Adrenal gland (tissue), 12 donors: ENCODE results near the gene TBC1D2. TPM values are rescaled to one million over a fixed set of nuclear protein-coding genes. Genes with fewer than 3 reads are reported as not detected.

Experiments
- DNase-seq, 7 donors: peaks; one replicate each; pipeline ENCODE4 v3.0.0-alpha.2; 2019 to 2020
- H3K27ac ChIP-seq, 5 donors: fragments of 200-600 bp; sonication (generic) in 4 of 5; 1 replicate in 3 of 5; 2 replicates in 2 of 5; pipeline versions ENCODE4 v1.5.1 to v1.8.0; 2016 to 2020; ENCODE audit warnings: mild to moderate bottlenecking in 1 of 5
- H3K27me3 ChIP-seq: fragments of 200-600 bp; 2 replicates; pipeline ENCODE4 v1.8.0; 2021
- H3K36me3 ChIP-seq, 2 donors: fragments of 200-600 bp; replicated peaks in 1 of 2; 1 replicate in 1 of 2; 2 replicates in 1 of 2; pipeline versions ENCODE4 v1.5.1 to v1.8.0; 2018 to 2022
- H3K4me1 ChIP-seq, 2 donors: fragments of 200-600 bp; replicated peaks in 1 of 2; 1 replicate in 1 of 2; 2 replicates in 1 of 2; pipeline versions ENCODE4 v1.5.1 to v1.8.0; 2018 to 2021
- H3K4me3 ChIP-seq, 4 donors: fragments of 200-600 bp; sonication (generic) in 3 of 4; one replicate each; pipeline ENCODE4 v1.5.1; 2016 to 2018
- H3K9me3 ChIP-seq, 3 donors: fragments of 200-600 bp; sonication (generic) in 1 of 3; replicated peaks in 1 of 3; 1 replicate in 2 of 3; 2 replicates in 1 of 3; pipeline versions ENCODE4 v1.5.1 to v1.8.0; 2016 to 2021
- POLR2A ChIP-seq, 2 donors: fragments of 450-650 bp; IDR thresholded peaks; one replicate each; pipeline ENCODE4 v1.6.1; 2017; ENCODE audit warnings: antibody characterized with exemption in 2 of 2, mild to moderate bottlenecking in 2 of 2, moderate library complexity in 1 of 2
- WGBS, 4 donors: extraction: QIAGEN DNeasy Blood & Tissue Kit in 2 of 4; methylation state at CpG; one replicate each; pipeline versions ENCODE4 v1.1.5 to v1.1.7; 2013 to 2017; 5-methylcytosine and 5-hydroxymethylcytosine counted together
- intact Hi-C, 2 donors: fragments of 100-400 bp; cut with DNase I; formaldehyde crosslinking; loops; one replicate each; pipeline versions ENCODE4 v1.14.1 to v1.15.0; 2022 to 2023
- polyA plus RNA-seq, 3 donors: library from polyadenylated mRNA; stranded (reverse); fragments of 200-250 nt in 2 of 3; fragments of 350-450 nt in 1 of 3; fragmentation: Illumina TruSeq in 1 of 3; extraction: RNeasy Lipid Tissue Mini Kit (QIAGEN cat#74804) in 1 of 3; gene quantifications; one replicate each; pipeline ENCODE4 v1.2.3, GENCODE V29; 2013 to 2014
- total RNA-seq, 9 donors: library from RNA; depleted of rRNA in 4 of 9; stranded (reverse); fragments of >200 nt in 4 of 9; fragments of 120-200 nt in 1 of 9; fragmentation: NEBNext Ultra II Directional in 1 of 9; extraction: Animal tissue kit (Norgen Biotek cat#: 25700) in 1 of 9; gene quantifications; one replicate each; pipeline versions ENCODE4 v1.1.0 to v1.2.4, GENCODE V29; 2013 to 2023
- TF ChIP-seq, protein P1 (sequence below), 6 experiments: fragments of 450-650 bp in 4 of 6; fragments of 200-600 bp in 2 of 6; sonication (generic) in 1 of 6; IDR thresholded peaks; 1 replicate in 5 of 6; 2 replicates in 1 of 6; pipeline versions ENCODE4 v1.5.1 to v1.8.0; 2016 to 2021; ENCODE audit warnings: antibody characterized with exemption in 6 of 6, mild to moderate bottlenecking in 2 of 6, moderate library complexity in 1 of 6
- donor health status: healthy with polysubstance abuse.
- donor health status: Bipolar disorder and iron deficiency.
- donor health status: DM: yes; HTN: yes; CAD: no.
- donor health status: DM: no; HTN: no; CAD: no.
- donor health status: DM: no; HTN: no; CAD: no.
- donor health status: DM: yes; HTN: yes; CAD: no.

TBC1D2 gene
- total and polyA plus RNA-seq, 12 donors = 0.67 to 21.9 (median 10.8) TPM

DNA sequence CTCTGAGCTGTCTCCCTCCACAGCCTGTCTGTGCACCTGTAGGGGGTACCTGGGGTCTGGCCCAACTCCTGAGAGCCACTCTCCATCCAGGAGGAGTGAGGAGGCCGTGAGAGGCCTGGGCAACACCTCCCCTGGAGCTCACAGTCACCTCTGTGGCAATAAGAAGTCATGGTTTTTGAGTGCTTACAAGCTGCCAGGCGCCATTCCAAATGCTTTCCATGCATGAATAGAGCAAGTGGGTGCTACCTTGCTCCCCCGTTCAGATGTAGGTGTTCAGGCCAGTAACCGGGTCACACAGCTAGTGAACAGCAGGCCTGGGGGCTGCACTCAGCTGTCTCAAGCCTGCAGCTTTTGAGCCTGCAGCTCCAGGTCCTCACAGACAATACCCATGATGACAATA is 93.6 kb downstream of the TBC1D2 start:
- H3K36me3 ChIP-seq = no peaks in the 10 kb centered on the region
- H3K27me3 ChIP-seq = peaks cover 5% of the 10 kb centered on the region
- intact Hi-C loops = no loop called here
- no peaks in the 10 kb centered on the region for H3K4me1 ChIP-seq
- no peak overlapping the region for H3K4me3 ChIP-seq
- DNase-seq = no peak
- 82 to 100% (median 93%) methylated on average over 1 to 4 of the region's 4 CpGs for WGBS, 4 donors
- H3K27ac ChIP-seq = no peak overlapping the region
- no peaks in the 10 kb centered on the region for H3K9me3 ChIP-seq
- TF ChIP-seq, protein P1, sequence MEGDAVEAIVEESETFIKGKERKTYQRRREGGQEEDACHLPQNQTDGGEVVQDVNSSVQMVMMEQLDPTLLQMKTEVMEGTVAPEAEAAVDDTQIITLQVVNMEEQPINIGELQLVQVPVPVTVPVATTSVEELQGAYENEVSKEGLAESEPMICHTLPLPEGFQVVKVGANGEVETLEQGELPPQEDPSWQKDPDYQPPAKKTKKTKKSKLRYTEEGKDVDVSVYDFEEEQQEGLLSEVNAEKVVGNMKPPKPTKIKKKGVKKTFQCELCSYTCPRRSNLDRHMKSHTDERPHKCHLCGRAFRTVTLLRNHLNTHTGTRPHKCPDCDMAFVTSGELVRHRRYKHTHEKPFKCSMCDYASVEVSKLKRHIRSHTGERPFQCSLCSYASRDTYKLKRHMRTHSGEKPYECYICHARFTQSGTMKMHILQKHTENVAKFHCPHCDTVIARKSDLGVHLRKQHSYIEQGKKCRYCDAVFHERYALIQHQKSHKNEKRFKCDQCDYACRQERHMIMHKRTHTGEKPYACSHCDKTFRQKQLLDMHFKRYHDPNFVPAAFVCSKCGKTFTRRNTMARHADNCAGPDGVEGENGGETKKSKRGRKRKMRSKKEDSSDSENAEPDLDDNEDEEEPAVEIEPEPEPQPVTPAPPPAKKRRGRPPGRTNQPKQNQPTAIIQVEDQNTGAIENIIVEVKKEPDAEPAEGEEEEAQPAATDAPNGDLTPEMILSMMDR (IDR thresholded peaks at IDR 0.05) = no peak
- TF ChIP-seq POLR2A (IDR thresholded peaks at IDR 0.05) = no peak

DNA sequence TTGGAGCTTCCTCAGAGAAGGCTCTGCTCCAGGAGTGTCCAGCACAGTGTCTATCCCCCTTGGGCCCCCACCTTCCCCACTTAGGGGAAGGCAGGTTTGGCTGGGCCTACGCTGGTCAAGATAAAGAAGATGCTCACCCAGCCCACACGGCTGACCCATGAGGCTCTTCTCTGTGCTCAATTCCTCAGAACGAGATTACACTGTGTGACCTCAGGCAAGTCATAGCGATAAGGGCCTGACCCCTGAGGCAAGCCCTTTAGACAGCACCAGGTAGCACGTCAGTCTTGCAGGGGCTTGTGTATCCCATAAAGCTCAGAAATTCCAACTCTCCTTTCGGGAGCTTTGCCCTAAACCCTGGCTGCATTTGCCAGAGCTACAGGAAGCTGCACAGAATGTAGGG is 95.7 kb downstream of the TBC1D2 start:
- Histone ChIP-seq H3K9me3 (no peaks in the 10 kb centered on the region), H3K4me1 (no peaks in the 10 kb centered on the region), H3K27me3 (peaks cover 5% of the 10 kb centered on the region), H3K36me3 (no peaks in the 10 kb centered on the region), H3K4me3 (no peak overlapping the region), H3K27ac (no peak overlapping the region)
- no peak for TF ChIP-seq POLR2A (IDR thresholded peaks at IDR 0.05)
- TF ChIP-seq, protein P1 (IDR thresholded peaks at IDR 0.05) = no peak
- intact Hi-C loops = no loop called here
- no peak for DNase-seq
- WGBS, 4 donors = 68 to 92% (median 79%) methylated on average over 3 to 6 of the region's 6 CpGs

DNA sequence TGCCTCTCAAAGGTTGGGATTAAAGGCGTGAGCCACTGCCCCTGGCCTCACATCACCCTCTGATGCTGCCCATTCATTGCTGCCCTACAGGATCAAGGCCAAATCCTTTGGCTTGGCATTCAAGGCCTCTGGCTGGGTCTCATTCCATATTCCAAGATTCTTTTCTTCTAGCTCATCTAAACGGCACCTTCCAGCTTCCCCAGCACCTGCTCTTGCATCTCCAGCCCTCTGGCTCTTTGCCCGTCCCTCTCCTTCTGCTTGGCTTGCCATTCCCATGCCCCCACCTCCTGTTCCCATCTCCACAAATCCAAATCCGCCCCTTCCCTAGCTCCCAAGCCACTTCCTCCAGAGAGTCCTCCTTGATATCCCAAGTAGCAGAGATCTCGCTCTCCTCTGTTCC is 96.1 kb downstream of the TBC1D2 start:
- TF ChIP-seq POLR2A (IDR thresholded peaks at IDR 0.05) = no peak
- TF ChIP-seq, protein P1 (IDR thresholded peaks at IDR 0.05) = no peak
- Histone ChIP-seq H3K9me3 (no peaks in the 10 kb centered on the region), H3K27ac (no peak overlapping the region), H3K36me3 (no peaks in the 10 kb centered on the region), H3K4me1 (no peaks in the 10 kb centered on the region), H3K4me3 (no peak overlapping the region), H3K27me3 (peaks cover 5% of the 10 kb centered on the region)
- 68 to 78% (median 76%) methylated on average over 5 of the region's 5 CpGs for WGBS, 4 donors
- no peak for DNase-seq
- intact Hi-C loops = no loop called here

DNA sequence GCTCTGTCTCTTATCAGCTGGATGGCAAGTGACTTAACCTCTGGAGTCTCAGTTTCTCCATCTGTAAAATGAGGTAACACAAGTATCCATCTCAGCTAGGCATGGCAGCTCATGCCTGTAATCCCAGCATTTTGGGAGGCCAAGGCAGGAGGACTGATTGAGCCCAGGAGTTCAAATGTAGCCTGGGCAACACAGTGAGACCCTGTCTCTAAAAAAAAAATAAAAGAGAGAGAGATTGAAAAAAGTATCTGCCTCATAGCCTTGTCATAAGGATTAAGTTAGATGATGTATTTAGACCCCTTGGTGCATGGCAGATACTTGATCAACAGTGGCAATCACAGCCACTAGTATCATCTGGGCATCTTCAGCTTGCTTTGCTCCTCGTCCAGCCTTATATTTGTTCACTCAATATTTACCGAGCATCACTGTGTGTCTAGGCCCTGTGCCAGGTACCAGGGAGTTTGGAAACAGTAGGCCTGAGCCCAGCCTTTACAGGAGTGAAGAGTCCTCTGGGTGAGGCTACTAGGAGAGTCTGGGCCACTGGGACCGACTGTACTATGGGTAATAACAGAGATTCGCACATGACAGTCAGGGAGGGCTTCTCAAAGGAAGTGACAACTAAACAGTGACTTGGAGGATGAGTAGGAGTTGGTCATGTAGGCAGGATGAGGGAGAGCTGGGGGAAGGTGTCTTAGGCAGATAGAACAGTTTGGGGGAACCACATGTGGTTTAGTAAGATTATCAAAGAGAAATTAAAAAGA is 97.2 kb downstream of the TBC1D2 start:
- Histone ChIP-seq H3K9me3 (no peaks in the 10 kb centered on the region), H3K4me1 (no peaks in the 10 kb centered on the region), H3K27ac (no peak overlapping the region), H3K27me3 (peaks cover 5% of the 10 kb centered on the region), H3K36me3 (no peaks in the 10 kb centered on the region), H3K4me3 (no peak overlapping the region)
- WGBS, 4 donors = 72 to 81% (median 78%) methylated on average over 4 of the region's 4 CpGs
- DNase-seq = no peak
- no peak for TF ChIP-seq POLR2A (IDR thresholded peaks at IDR 0.05)
- TF ChIP-seq, protein P1 (IDR thresholded peaks at IDR 0.05) = no peak
- intact Hi-C loops = no loop called here
